HEK293 (cell line): ENCODE data around the gene LRRK1.

Experiments used
- CTCF ChIA-PET: fragments of 350-600 bp; formaldehyde crosslinking; extraction: SDS; loops from one replicate; lab custom pipeline; 2021; ENCODE audit warnings: antibody characterized with exemption; lab: Yijun Ruan, JAX
- POLR2A ChIA-PET: fragments of 300-600 bp; formaldehyde crosslinking; extraction: SDS; loops from one replicate; lab custom pipeline; 2020; ENCODE audit warnings: antibody characterized with exemption, inconsistent platforms; lab: Yijun Ruan, JAX
- H3K27ac ChIP-seq: fragments of 200-500 bp; sonication (Bioruptor generic); 2 replicates; pipeline ENCODE4 v1.5.1; 2014; ENCODE audit warnings: low read depth, low read length, control low read depth, inconsistent platforms; ENCODE audit errors: extremely low read depth
- H3K36me3 ChIP-seq, 2 experiments: fragments of 200-500 bp in 1 of 2; sonication (Bioruptor generic) in 1 of 2; 1 replicate in 1 of 2; 2 replicates in 1 of 2; pipeline ENCODE4 v1.5.1; 2014 to 2017; ENCODE audit warnings: inconsistent platforms in 2 of 2, low read length in 2 of 2; ENCODE audit not compliant: control insufficient read depth in 2 of 2, insufficient read depth in 1 of 2
- H3K4me1 ChIP-seq: fragments of 200-500 bp; sonication (Bioruptor generic); 2 replicates; pipeline ENCODE4 v1.5.1; 2014; ENCODE audit warnings: mild to moderate bottlenecking, low read length, inconsistent platforms; ENCODE audit not compliant: control insufficient read depth, insufficient read depth
- H3K4me3 ChIP-seq: 2 replicates; pipeline ENCODE4 v1.5.1; 2011; ENCODE audit warnings: low read depth, mild to moderate bottlenecking, control low read depth, low read length, moderate library complexity
- H3K9me3 ChIP-seq: fragments of 200-500 bp; sonication (Bioruptor generic); 2 replicates; pipeline ENCODE4 v1.5.1; 2014; ENCODE audit warnings: low read depth, low read length, inconsistent platforms; ENCODE audit not compliant: control insufficient read depth, insufficient read depth
- MEIS1 ChIP-seq: sonication (generic); formaldehyde crosslinking; IDR thresholded peaks from 2 replicates; pipeline ENCODE4 v1.8.1; 2022; ENCODE audit warnings: missing genetic modification reagents, mild to moderate bottlenecking, borderline replicate concordance
- PRDM1 ChIP-seq: fragments of 450-650 bp; formaldehyde crosslinking; IDR thresholded peaks from 2 replicates; pipeline ENCODE4; 2016; ENCODE audit warnings: missing biosample characterization, missing genetic modification characterization
- PRDM6 ChIP-seq: fragments of 450-650 bp; formaldehyde crosslinking; IDR thresholded peaks from 2 replicates; pipeline ENCODE4 v1.5.1; 2017; ENCODE audit warnings: missing biosample characterization, missing genetic modification characterization
- SCRT1 ChIP-seq: fragments of 450-650 bp; formaldehyde crosslinking; IDR thresholded peaks from 2 replicates; pipeline ENCODE4 v1.5.1; 2016; ENCODE audit warnings: missing biosample characterization, missing genetic modification characterization, borderline replicate concordance
- ZBTB17 ChIP-seq: fragments of 450-650 bp; formaldehyde crosslinking; IDR thresholded peaks from 2 replicates; pipeline ENCODE4 v1.5.1; 2016; ENCODE audit warnings: missing biosample characterization, missing genetic modification characterization
- ZFP69B ChIP-seq: fragments of 450-650 bp; formaldehyde crosslinking; IDR thresholded peaks from 2 replicates; pipeline ENCODE4 v1.5.1; 2016; ENCODE audit warnings: missing biosample characterization, missing genetic modification characterization
- ZNF174 ChIP-seq: fragments of 450-650 bp; formaldehyde crosslinking; IDR thresholded peaks from 2 replicates; pipeline ENCODE4 v1.5.0; 2017; ENCODE audit warnings: missing biosample characterization, mild to moderate bottlenecking, missing genetic modification characterization
- ZNF19 ChIP-seq: fragments of 450-650 bp; formaldehyde crosslinking; IDR thresholded peaks from 2 replicates; pipeline ENCODE4; 2016; ENCODE audit warnings: missing biosample characterization, missing genetic modification characterization, low read depth
- ZNF202 ChIP-seq: fragments of 450-650 bp; formaldehyde crosslinking; IDR thresholded peaks from 2 replicates; pipeline ENCODE4 v1.5.1; 2016; ENCODE audit warnings: missing biosample characterization, missing genetic modification characterization, borderline replicate concordance
- ZNF248 ChIP-seq: fragments of 450-650 bp; formaldehyde crosslinking; IDR thresholded peaks from 2 replicates; pipeline ENCODE4 v1.5.1; 2017; ENCODE audit warnings: missing biosample characterization, missing genetic modification characterization
- ZNF280D ChIP-seq: fragments of 450-650 bp; formaldehyde crosslinking; IDR thresholded peaks from 2 replicates; pipeline ENCODE4 v1.5.1; 2016; ENCODE audit warnings: missing biosample characterization, missing genetic modification characterization
- ZNF335 ChIP-seq: fragments of 450-650 bp; formaldehyde crosslinking; conservative IDR thresholded peaks from 2 replicates; pipeline ENCODE4 v1.5.1; 2016; ENCODE audit warnings: missing biosample characterization, missing genetic modification characterization
- ZNF366 ChIP-seq: fragments of 450-650 bp; formaldehyde crosslinking; conservative IDR thresholded peaks from 2 replicates; pipeline ENCODE4 v1.5.1; 2016; ENCODE audit warnings: missing biosample characterization, missing genetic modification characterization
- ZNF37A ChIP-seq: fragments of 450-650 bp; IDR thresholded peaks from 2 replicates; pipeline ENCODE4 v1.5.1; 2018; ENCODE audit warnings: missing biosample characterization, missing genetic modification characterization
- ZNF501 ChIP-seq: fragments of 450-650 bp; formaldehyde crosslinking; IDR thresholded peaks from 2 replicates; pipeline ENCODE4 v1.5.1; 2016; ENCODE audit warnings: missing biosample characterization, missing genetic modification characterization
- ZNF514 ChIP-seq: fragments of 450-650 bp; formaldehyde crosslinking; IDR thresholded peaks from 2 replicates; pipeline ENCODE4 v1.5.1; 2016; ENCODE audit warnings: missing biosample characterization, missing genetic modification characterization
- ZNF521 ChIP-seq: fragments of 450-650 bp; formaldehyde crosslinking; IDR thresholded peaks from 2 replicates; pipeline ENCODE4 v1.5.1; 2017; ENCODE audit warnings: missing biosample characterization, mild to moderate bottlenecking, missing genetic modification characterization
- ZNF548 ChIP-seq: fragments of 450-650 bp; formaldehyde crosslinking; IDR thresholded peaks from 2 replicates; pipeline ENCODE4 v1.5.1; 2016; ENCODE audit warnings: missing biosample characterization, missing genetic modification characterization
- ZNF560 ChIP-seq: fragments of 450-650 bp; formaldehyde crosslinking; IDR thresholded peaks from 2 replicates; pipeline ENCODE4 v1.5.1; 2017; ENCODE audit warnings: missing biosample characterization, missing genetic modification characterization, borderline replicate concordance
- ZNF585B ChIP-seq: fragments of 450-650 bp; formaldehyde crosslinking; IDR thresholded peaks from 2 replicates; pipeline ENCODE4 v1.5.1; 2016; ENCODE audit warnings: missing biosample characterization, missing genetic modification characterization
- ZNF621 ChIP-seq: fragments of 450-650 bp; formaldehyde crosslinking; IDR thresholded peaks from 2 replicates; pipeline ENCODE4 v1.5.1; 2017; ENCODE audit warnings: missing biosample characterization, missing genetic modification characterization
- ZNF707 ChIP-seq: fragments of 450-650 bp; formaldehyde crosslinking; IDR thresholded peaks from 2 replicates; pipeline ENCODE4 v1.5.1; 2016; ENCODE audit warnings: missing biosample characterization, missing genetic modification characterization
- ZNF791 ChIP-seq: fragments of 450-650 bp; formaldehyde crosslinking; IDR thresholded peaks from 2 replicates; pipeline ENCODE4 v1.5.1; 2016; ENCODE audit warnings: missing biosample characterization, missing genetic modification characterization
- ZNF843 ChIP-seq: fragments of 450-650 bp; formaldehyde crosslinking; IDR thresholded peaks from 2 replicates; pipeline ENCODE4 v1.5.1; 2016; ENCODE audit warnings: missing biosample characterization, missing genetic modification characterization

The LRRK1 gene

GRCh38 chr15:101056366-101057334 is 137.5 kb downstream of the LRRK1 start:
- POLR2A ChIA-PET = no interaction called here
- Histone ChIP-seq H3K9me3 (no peaks in the 10 kb centered on the region; the same call in 1 of the 2 replicates), H3K4me3 (no peak overlapping the region), H3K4me1 (no peaks in the 10 kb centered on the region), H3K36me3 (no peaks in the 10 kb centered on the region), H3K27ac (no peak overlapping the region)
- CTCF ChIA-PET = interaction anchor here (0.5 to 1.4 kb wide), 2 partner anchors 48 to 200 kb away, joined by 3 to 5 read pairs; no protein-coding TSS in a partner anchor
- TF ChIP-seq ZNF37A (tag by site-specific recombination) (no peak), ZNF514 (tag by site-specific recombination) (0 out of 2 replicates have a peak, but pooled peaks have one; percentile 13), ZNF366 (tag by site-specific recombination) (peak; percentile 94)

GRCh38 chr15:101057841-101058407 is 138.8 kb downstream of the LRRK1 start:
- TF ChIP-seq ZNF335 (tag by site-specific recombination) = no peak
- no peak for TF ChIP-seq ZNF791
- TF ChIP-seq MEIS1 (CRISPR knock-in tag) = no peak
- CTCF ChIA-PET = interaction anchor here (0.6 to 1.4 kb wide), 3 partner anchors 199 to 202 kb away, joined by 3 to 5 read pairs (median 4); no protein-coding TSS in a partner anchor

GRCh38 chr15:101058735-101059134 is 139.6 kb downstream of the LRRK1 start:
- Histone ChIP-seq H3K36me3 (no peaks in the 10 kb centered on the region), H3K27ac (no peak overlapping the region), H3K9me3 (no peaks in the 10 kb centered on the region; the same call in 1 of the 2 replicates), H3K4me1 (no peaks in the 10 kb centered on the region), H3K4me3 (no peak overlapping the region)
- CTCF ChIA-PET = interaction anchor here (1.0 kb wide), 1 partner anchor 199 kb away, joined by 4 read pairs; no protein-coding TSS in a partner anchor
- POLR2A ChIA-PET = no interaction called here
- TF ChIP-seq ZNF548 (tag by site-specific recombination) = no peak
- no peak for TF ChIP-seq ZNF202 (tag by site-specific recombination)
- no peak for TF ChIP-seq ZFP69B (tag by site-specific recombination)
- TF ChIP-seq PRDM6 (tag by site-specific recombination) = no peak
- TF ChIP-seq ZNF707 (tag by site-specific recombination) = no peak
- no peak for TF ChIP-seq ZNF585B
- TF ChIP-seq ZNF174 (tag by site-specific recombination) = no peak
- TF ChIP-seq ZNF560 (tag by site-specific recombination) = no peak
- no peak for TF ChIP-seq ZNF280D (tag by site-specific recombination)
- no peak for TF ChIP-seq ZNF621 (tag by site-specific recombination)
- no peak for TF ChIP-seq ZNF521 (tag by site-specific recombination)
- no peak for TF ChIP-seq ZBTB17
- no peak for TF ChIP-seq ZNF19 (tag by site-specific recombination)
- no peak for TF ChIP-seq ZNF248 (tag by site-specific recombination)
- TF ChIP-seq PRDM1 (tag by site-specific recombination) = no peak
- no peak for TF ChIP-seq ZNF843 (tag by site-specific recombination)
- TF ChIP-seq ZNF501 (tag by site-specific recombination) = no peak
- no peak for TF ChIP-seq SCRT1

More at GRCh38 chr15:101057841-101058407, 138.8 kb downstream of the LRRK1 start:
- H3K4me1 ChIP-seq = no peaks in the 10 kb centered on the region
- no peak overlapping the region for H3K27ac ChIP-seq
- no peaks in the 10 kb centered on the region for H3K36me3 ChIP-seq
- H3K4me3 ChIP-seq = no peak overlapping the region
- POLR2A ChIA-PET = no interaction called here
- H3K9me3 ChIP-seq = no peaks in the 10 kb centered on the region; the same call in 1 of the 2 replicates
